SIG-M5 treated with dmso at 0.1 percent for 504 hours (cell line): ENCODE results near the gene YIPF7.

Experiments
- DNase-seq: peaks from one replicate; lab custom pipeline; 2025; ENCODE audit not compliant: unreplicated experiment; lab: John Stamatoyannopoulos, UW

Gene YIPF7

GRCh38 chr4:44629280-44629866 is 22.1 kb downstream of the YIPF7 start:
- DNase-seq = peak; percentile 40

- DNase-seq = no peak
These were observed 27.7 kb downstream of the YIPF7 start for GRCh38 chr4:44623676-44624075.

- DNase-seq = no peak
These were observed 34.8 kb downstream of the YIPF7 start for GRCh38 chr4:44616621-44617020.

- peak; percentile 0 for DNase-seq
These were observed 68.0 kb downstream of the YIPF7 start for GRCh38 chr4:44583393-44583792.

- DNase-seq = no peak
These were observed 71.2 kb downstream of the YIPF7 start for GRCh38 chr4:44580231-44580630.

- no peak for DNase-seq
These were observed 72.5 kb downstream of the YIPF7 start for GRCh38 chr4:44578954-44579353.
